IPS-18a (cell line): ENCODE results near the gene DSCAML1.

Experiments
- H3K27ac ChIP-seq: one replicate; pipeline ENCODE4 v1.5.1; 2013; ENCODE audit warnings: low read length
- H3K27me3 ChIP-seq: one replicate; pipeline ENCODE4 v1.6.1; 2013; ENCODE audit warnings: mild to moderate bottlenecking, low read length; ENCODE audit not compliant: control insufficient read depth, insufficient read depth
- H3K36me3 ChIP-seq: one replicate; pipeline ENCODE4 v1.6.1; 2013; ENCODE audit warnings: low read depth, low read length; ENCODE audit not compliant: control insufficient read depth
- H3K4me1 ChIP-seq: one replicate; pipeline ENCODE4 v1.6.1; 2013; ENCODE audit warnings: low read depth, low read length; ENCODE audit not compliant: control insufficient read depth
- H3K4me3 ChIP-seq: one replicate; pipeline ENCODE4 v1.5.1; 2013; ENCODE audit warnings: low read length
- H3K9ac ChIP-seq: one replicate; pipeline ENCODE4 v1.6.1; 2013; ENCODE audit warnings: mild to moderate bottlenecking, low read length, moderate library complexity
- H3K9me3 ChIP-seq: one replicate; pipeline ENCODE4 v1.6.1; 2013; ENCODE audit warnings: low read depth, low read length; ENCODE audit not compliant: control insufficient read depth

The DSCAML1 gene

GRCh38 chr11:117690484-117691217, 106.4 kb downstream of the DSCAML1 start:
- no peaks in the 10 kb centered on the region for H3K9me3 ChIP-seq
- no peak overlapping the region for H3K9ac ChIP-seq
- H3K4me1 ChIP-seq: peaks cover 17% of the 10 kb centered on the region
- H3K36me3 ChIP-seq: no peaks in the 10 kb centered on the region
- no peak overlapping the region for H3K4me3 ChIP-seq
- H3K27ac ChIP-seq: no peak overlapping the region
- no peaks in the 10 kb centered on the region for H3K27me3 ChIP-seq

DNA sequence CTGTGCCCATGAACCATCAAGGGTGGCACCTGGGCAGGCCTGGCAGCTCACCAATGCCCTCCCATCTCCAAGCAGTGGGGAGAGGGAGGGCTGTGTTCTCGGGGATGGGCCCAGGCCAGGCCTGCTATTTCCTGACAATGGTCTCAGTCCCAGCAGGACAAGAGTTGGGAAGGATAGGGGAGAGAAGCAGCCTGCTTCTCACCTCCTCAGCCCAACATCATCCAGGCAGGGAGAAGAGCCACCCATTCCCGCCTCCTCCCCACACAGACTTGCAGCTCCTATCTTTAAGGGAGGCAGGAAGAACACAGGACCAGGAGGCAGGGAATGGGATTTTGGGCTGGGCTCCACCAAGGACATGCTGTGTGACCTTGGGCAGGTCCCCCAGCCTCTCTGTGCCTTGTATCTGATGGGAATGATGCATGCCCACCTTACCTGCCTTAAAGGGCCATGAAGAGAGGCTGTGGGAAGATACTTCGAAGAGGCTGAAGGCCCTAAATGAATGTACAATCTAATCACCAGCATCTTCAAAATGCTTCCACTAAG, 108.7 kb downstream of the DSCAML1 start:
- Histone ChIP-seq H3K36me3 (no peaks in the 10 kb centered on the region), H3K27ac (no peak overlapping the region), H3K4me3 (no peak overlapping the region), H3K4me1 (peaks cover 17% of the 10 kb centered on the region), H3K9me3 (no peaks in the 10 kb centered on the region), H3K27me3 (no peaks in the 10 kb centered on the region), H3K9ac (no peak overlapping the region)

DNA sequence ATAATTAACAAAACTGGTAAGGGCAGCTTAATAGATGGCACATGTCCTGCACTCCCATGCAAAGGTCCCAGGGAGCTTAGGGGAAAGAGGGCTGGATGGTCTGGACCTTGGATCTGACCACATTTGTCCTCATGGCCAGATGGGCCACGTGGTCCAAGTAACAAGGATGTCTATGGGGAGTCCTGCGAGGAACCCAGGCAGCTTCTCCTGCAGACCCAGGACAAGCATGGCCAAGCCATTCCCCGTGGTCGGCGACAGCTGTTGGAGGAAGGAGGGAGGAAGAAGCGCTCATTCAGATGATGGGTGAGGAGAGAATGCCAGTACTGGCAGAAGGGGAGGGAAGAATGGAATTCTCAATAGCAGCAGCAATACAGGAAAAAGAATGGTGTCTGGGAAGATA, 109.2 kb downstream of the DSCAML1 start:
- Histone ChIP-seq H3K4me3 (no peak overlapping the region), H3K36me3 (no peaks in the 10 kb centered on the region), H3K9me3 (no peaks in the 10 kb centered on the region), H3K9ac (no peak overlapping the region), H3K27me3 (no peaks in the 10 kb centered on the region), H3K4me1 (peaks cover 17% of the 10 kb centered on the region), H3K27ac (no peak overlapping the region)

- Histone ChIP-seq H3K9ac (no peak overlapping the region), H3K27ac (no peak overlapping the region), H3K27me3 (no peaks in the 10 kb centered on the region), H3K9me3 (no peaks in the 10 kb centered on the region), H3K36me3 (no peaks in the 10 kb centered on the region), H3K4me3 (no peak overlapping the region), H3K4me1 (peaks cover 13% of the 10 kb centered on the region)
Measured at GRCh38 chr11:117686711-117687110, 110.3 kb downstream of the DSCAML1 start.

GRCh38 chr11:117685566-117685965, 111.5 kb downstream of the DSCAML1 start:
- Histone ChIP-seq H3K9ac (no peak overlapping the region), H3K4me3 (no peak overlapping the region), H3K4me1 (peaks cover 22% of the 10 kb centered on the region), H3K9me3 (no peaks in the 10 kb centered on the region), H3K27ac (no peak overlapping the region), H3K27me3 (peaks cover 5% of the 10 kb centered on the region), H3K36me3 (no peaks in the 10 kb centered on the region)

GRCh38 chr11:117684731-117685130, 112.3 kb downstream of the DSCAML1 start:
- H3K4me1 ChIP-seq: peaks cover 23% of the 10 kb centered on the region
- no peak overlapping the region for H3K9ac ChIP-seq
- no peaks in the 10 kb centered on the region for H3K36me3 ChIP-seq
- no peaks in the 10 kb centered on the region for H3K9me3 ChIP-seq
- no peak overlapping the region for H3K27ac ChIP-seq
- H3K27me3 ChIP-seq: peaks cover 5% of the 10 kb centered on the region
- H3K4me3 ChIP-seq: no peak overlapping the region

GRCh38 chr11:117684111-117684510, 112.9 kb downstream of the DSCAML1 start:
- Histone ChIP-seq H3K36me3 (no peaks in the 10 kb centered on the region), H3K9me3 (no peaks in the 10 kb centered on the region), H3K27me3 (peaks cover 5% of the 10 kb centered on the region), H3K4me3 (no peak overlapping the region), H3K27ac (no peak overlapping the region), H3K4me1 (peaks cover 23% of the 10 kb centered on the region), H3K9ac (no peak overlapping the region)

- Histone ChIP-seq H3K27me3 (peaks cover 9% of the 10 kb centered on the region), H3K36me3 (no peaks in the 10 kb centered on the region), H3K4me3 (no peak overlapping the region), H3K27ac (no peak overlapping the region), H3K4me1 (peaks cover 27% of the 10 kb centered on the region), H3K9me3 (no peaks in the 10 kb centered on the region), H3K9ac (no peak overlapping the region)
Measured at GRCh38 chr11:117681438-117681837, 115.6 kb downstream of the DSCAML1 start.

- no peaks in the 10 kb centered on the region for H3K9me3 ChIP-seq
- H3K36me3 ChIP-seq: no peaks in the 10 kb centered on the region
- no peak overlapping the region for H3K9ac ChIP-seq
- H3K4me1 ChIP-seq: peaks cover 27% of the 10 kb centered on the region
- peaks cover 9% of the 10 kb centered on the region for H3K27me3 ChIP-seq
- no peak overlapping the region for H3K27ac ChIP-seq
- no peak overlapping the region for H3K4me3 ChIP-seq
Measured at GRCh38 chr11:117679461-117679860, 117.6 kb downstream of the DSCAML1 start.

DNA sequence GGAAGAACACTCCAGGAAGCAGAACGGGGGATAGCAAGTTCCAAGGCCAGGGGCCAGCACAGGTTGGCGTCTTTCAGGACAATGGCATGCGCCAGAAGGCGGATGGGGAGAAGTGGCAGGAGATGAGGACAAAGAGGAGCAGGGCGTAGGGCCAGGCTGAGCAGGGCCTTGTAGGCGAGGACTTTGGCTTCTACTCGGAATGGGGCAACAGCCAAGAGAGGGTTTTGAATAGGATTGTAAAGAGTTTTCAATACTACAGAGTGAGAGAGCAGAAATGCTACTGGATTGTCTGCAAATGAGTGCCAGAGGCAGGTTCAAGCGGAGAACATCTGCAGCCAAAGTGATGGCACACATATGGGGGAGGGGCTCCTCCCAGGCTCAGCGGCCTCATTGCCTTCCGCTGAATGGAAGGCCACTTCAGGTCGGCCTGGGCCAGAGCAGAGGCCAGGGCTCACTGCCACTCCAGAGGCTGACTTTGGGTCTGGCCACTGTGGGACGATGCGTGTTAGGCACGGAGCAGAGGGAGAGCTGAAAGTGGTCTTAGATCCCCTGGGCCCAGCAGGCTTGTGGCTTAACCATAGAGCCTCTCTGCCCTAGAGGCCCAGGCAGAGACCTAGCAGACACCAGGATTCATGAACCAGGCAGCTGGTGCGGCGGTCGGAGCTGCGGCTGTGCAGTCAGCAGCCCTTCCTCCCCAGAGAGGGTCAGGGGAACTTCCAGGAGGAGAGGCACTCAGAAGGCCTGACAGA, 118.2 kb downstream of the DSCAML1 start:
- peaks cover 27% of the 10 kb centered on the region for H3K4me1 ChIP-seq
- H3K9me3 ChIP-seq: no peaks in the 10 kb centered on the region
- H3K4me3 ChIP-seq: no peak overlapping the region
- H3K27me3 ChIP-seq: peaks cover 9% of the 10 kb centered on the region
- no peaks in the 10 kb centered on the region for H3K36me3 ChIP-seq
- H3K27ac ChIP-seq: no peak overlapping the region
- H3K9ac ChIP-seq: no peak overlapping the region

DNA sequence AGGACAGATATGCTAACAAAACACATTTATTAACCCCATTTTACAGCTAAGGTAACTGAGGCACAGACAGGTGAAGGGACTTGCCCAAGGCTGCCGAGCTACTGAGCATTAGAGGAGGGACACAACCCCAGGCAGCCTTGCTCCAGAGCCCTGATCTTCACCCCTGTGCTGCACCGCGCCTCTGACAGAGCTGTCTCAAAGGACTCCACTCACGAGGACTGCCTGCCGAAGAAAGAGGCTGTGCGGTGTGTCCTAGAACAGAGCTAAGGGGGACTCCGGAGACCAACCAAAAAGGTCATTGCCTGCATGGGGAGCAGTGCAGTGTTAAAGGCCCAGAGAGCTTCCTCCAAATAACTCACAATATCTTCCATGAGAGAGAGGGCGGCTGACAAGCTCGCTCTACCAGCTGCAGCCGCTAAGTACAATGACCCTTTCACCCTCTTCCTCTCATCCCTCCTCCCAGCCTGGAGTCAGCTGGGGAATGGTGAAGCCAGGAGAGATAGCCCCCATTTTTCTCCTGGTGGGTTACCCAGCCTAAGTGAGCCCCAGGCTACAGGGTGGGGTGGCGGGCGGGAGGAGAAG, 119.2 kb downstream of the DSCAML1 start:
- Histone ChIP-seq H3K27ac (no peak overlapping the region), H3K4me1 (peaks cover 27% of the 10 kb centered on the region), H3K9ac (no peak overlapping the region), H3K4me3 (no peak overlapping the region), H3K9me3 (no peaks in the 10 kb centered on the region), H3K27me3 (peaks cover 9% of the 10 kb centered on the region), H3K36me3 (no peaks in the 10 kb centered on the region)
